ENCODE data around the gene CPED1. TPM values are rescaled to one million over a fixed set of nuclear protein-coding genes. Genes with fewer than 3 reads are reported as not detected.
"Not testable (repeated sequence)": the region's sequence is repeated elsewhere in the genome, so short reads cannot be mapped to it uniquely, and the experiment has no call there.

The CPED1 gene
- polyA plus RNA-seq, 1 donor = 43.4 TPM

DNA sequence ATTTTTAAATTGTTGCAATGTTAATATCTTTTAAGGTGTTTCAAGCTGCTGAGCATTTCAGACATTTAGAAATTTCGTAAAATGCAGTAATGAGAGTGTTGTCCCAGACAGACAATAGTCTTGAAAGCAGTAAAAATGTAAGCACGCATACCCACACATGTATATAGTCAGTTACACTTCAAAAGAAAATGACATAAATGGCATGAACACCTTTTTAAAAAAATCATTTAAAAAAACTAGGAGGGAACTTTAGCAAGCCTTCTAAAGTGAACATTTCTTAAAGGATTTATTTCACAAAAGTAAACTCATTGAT, 51.0 kb downstream of the CPED1 start:
- DNase-seq = no peak

DNA sequence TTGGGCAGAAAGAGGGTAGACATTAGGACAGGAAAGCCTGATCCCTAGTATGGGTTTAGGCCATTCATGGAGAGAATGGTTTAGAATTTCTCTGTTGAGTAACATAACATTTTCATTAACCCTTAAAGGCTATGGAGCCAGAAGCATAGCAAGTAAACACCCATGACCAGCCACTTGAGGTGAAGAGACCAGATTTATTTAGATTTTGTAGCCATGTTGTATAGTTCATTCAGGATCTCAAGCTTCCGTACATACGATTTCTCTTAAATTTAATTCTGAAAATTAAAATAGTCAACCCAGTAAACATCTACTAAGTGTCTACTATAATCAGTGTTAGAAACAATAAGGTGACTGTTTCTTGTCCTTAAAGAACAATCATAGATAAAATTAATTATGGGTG, 51.5 kb downstream of the CPED1 start:
- no peak for DNase-seq

DNA sequence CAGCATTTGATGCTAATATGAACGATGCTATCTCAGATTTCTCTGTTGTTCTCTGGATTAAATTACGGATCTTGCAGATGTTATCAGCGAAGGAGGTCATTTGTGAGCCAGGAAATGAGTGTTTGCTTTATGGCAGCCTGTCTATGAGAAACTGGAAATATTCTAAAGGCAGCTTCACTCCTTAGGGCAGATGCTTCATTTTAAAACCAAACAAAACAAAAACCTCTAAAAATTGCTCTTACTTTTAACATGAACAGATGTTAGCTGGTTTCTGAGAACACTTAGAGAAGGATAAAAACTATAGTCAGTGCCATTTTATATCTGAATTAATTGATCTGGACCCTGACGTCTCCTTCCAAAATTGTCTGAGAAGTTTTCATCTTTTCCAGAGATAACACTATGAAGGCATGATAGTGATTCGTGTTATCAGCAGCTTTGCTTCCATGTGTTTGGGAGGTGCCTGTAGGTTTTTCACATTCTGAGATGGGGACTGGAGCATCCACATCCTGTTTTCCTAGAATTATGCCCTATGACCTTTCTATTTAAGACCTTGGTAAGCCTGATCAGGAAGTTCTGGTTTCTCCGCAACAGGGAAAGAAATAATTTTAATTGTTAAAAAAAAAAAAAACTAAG, 53.1 kb downstream of the CPED1 start:
- no peak for DNase-seq

DNA sequence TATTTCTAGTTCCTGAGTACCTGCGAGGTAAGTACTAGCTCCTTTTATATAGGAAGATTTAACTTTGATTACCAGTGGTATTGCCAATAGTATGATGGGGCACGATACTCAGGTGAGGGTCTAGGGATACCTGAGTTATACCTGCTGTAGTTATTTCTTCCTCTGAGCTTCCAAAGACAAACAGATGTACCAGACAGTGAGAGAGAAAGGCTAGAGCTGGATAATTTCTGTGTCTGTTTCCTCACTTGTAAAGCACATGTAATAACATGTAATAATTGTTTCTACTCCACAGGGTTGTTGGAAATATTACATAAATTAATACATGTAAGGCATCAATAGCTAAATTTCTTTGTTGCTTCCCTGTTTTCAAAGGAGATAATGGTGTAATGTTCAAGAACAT, 53.7 kb downstream of the CPED1 start:
- DNase-seq = no peak

DNA sequence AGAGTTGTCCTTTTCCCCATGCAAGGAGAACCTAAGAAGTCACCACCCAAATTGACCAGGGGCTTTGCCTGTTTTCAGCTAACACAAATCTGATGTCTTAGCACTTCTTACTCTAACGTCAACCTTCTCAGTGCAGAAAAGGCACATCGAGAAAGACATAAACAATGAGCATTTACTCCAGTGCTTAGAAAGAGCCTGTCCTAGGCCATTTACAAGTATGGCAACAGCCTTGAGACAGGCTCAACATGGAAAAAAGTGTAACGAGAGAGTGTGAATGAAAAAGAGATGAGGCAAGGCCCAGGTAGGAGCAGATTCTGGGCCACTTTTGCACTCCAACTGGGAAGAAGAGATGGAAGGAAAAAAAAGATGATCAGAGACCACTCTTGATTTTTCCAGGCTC, 54.4 kb downstream of the CPED1 start:
- no peak for DNase-seq

DNA sequence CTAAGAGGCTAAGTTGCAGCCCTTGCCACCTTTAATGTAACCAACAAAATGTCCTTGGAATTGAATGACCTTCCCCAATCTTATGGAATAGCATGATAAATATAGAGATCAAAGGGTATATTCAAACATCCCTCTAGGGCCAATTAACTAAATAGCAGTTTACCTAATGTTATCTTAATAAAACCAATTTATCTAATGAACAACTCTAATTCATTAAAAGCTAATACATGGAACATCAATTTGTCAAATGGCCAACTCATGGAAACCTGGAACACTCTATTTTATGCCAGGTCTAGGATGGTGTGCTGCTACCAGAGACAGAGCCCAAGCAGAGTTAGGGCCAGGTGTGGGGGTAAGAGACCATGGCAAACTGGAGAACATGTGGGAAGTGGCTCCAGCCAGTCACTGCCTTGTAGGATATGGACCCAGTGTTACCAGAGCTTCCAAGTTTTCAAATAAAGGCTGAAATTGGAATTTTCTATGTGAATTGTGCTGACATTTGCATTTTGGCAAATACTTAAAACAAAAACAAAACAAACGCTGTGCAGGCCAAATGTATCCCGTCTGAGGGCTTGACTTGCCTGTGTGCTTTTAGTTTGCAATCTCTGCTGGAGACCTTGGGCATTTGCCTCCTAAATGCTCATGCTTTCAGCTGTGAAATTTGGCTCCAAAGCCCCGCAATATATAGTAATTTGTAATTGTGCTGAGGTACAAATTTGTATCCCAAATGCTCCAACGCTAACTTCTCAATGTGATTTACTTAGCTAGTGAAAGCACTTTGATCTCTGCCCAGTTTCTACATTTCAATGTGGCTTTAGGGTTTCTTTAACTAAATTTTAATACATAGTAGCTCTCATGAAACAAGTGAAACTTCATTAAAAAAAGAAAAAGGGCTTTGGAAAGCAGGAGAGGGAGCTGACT, 55.1 kb downstream of the CPED1 start:
- DNase-seq = no peak

DNA sequence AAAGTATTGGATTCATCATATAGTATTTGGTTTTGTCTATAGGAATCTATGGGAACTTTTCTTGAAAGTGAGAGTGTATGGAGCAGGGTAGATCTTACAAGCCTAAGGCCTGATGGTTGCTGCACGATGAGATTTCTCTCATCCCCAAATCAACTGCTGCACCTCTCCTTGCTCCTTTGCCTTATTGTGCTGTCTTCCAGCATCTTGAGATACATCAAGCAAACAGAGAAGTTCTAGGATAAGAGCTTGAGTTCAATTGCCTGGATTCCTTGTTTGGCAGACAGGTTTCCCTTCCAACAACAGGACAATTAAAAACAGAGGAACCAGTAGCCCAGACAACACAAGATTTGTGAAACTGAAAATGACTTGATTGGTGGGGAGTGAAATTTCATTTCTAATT, 56.6 kb downstream of the CPED1 start:
- DNase-seq = no peak

DNA sequence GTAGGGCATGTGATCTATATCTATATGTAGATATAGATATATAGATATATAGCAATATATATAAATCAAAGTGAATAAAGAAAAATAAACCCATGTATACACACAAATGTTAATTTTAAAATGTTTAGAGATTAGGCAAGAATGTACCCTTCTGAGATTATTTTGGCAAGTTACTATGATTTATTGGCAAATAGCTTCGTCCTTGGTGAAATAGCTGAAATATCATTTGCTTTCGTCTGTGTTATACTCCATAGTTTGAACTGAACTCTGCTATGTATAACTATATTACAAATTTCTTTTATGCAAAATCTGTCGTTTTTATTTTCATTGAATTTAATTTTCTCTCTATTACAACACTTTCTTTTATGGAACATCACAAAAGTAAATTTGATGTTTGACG, 57.5 kb downstream of the CPED1 start:
- no peak for DNase-seq

DNA sequence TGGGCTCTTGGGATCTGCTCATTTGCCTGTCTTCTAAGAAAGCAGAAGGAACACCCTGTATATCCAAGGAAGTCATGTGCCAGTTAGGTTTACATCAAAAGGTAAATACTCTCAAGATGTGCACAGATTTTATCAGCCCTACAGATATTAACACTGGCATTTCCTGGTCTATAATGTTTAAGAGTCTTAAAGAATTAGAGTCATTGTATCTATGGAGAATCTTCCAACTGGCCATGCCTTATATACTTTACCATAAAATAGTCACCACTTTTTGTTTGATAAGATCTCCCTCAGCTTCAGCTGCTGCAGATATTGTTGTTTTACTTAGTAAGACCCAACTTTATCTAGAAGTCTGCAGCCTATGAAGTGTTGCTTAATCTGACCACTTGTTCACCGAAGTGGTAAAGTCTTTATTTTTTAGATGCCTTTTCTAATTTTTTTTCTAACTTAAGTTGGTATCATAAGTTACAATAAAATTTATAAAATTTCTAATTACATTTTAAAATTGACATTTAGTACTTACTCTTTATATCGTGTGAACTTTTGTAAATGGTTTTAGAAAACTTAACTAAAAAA, 58.5 kb downstream of the CPED1 start:
- no peak for DNase-seq

DNA sequence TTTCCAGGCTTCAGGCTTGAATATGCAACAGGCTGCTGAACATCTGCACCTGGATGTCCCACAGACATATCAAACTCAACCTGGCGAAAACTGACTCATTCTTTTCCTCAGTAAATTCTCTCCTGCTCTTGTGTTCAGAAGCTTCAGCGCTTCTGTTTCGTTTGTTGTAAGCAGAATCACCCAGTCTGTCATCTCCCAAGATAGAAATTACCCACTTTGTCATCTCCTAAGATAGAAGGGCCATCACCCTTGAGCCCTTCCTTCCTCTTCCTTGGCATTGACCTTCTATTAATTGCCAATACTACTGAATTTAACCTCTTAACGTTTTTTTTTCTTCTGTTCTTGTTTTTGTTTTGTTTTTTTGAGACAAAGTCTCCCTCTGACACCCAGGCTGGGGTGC, 59.7 kb downstream of the CPED1 start:
- DNase-seq = no peak

DNA sequence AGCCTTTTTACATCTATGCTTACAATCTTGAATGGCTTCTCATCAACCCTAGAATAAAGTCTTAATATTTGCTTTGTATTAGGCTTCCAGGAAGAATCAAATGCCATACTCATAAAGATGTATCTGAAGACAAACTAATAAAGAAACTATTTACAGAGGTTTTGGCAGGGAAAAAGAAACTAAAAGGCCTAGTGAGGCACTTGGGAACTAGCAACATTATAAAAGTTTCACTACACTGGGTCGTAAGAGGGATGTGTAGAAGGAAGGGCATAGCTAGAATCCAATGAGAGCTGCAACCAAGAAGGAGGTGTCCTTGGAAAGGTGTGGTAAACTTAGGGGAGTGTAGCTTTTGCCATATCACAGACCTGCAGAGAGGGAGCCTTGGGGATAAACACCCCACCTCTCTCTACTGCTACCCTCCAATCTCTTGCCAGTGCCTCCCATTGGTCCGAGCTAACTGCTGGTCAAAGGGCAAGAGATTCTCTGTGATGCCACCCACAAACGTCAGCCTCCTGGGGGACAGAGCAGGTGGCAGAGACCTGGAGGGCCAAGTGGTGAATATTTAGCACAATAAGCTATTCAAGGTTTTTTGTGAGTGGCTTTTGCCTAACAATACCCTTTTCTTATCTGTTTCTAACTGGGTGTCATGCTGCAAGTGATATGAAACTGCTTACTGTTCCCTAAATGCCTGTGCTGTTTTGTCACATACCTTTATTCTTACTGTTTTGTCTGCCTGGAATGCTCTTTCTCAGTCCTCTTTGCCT, 60.7 kb downstream of the CPED1 start:
- no peak for DNase-seq

DNA sequence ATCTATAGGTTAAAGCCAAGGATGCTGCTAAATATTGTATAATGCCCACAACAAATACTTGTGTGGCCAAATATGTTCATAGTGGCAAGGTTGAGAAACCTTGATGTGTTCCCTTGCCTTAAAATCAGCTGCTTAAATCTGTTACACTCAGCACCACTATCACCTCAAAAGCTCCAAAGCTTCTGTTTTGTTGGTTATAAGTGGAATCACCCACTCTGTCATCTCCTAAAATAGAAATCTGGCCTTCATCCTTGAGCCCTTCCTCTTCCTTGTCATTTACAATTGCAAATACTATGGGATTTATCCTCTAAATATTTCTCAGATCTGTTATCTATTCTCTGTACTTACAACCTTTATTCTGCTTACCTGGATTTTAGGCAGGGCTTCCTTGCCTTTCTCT, 61.4 kb downstream of the CPED1 start:
- DNase-seq = no peak

DNA sequence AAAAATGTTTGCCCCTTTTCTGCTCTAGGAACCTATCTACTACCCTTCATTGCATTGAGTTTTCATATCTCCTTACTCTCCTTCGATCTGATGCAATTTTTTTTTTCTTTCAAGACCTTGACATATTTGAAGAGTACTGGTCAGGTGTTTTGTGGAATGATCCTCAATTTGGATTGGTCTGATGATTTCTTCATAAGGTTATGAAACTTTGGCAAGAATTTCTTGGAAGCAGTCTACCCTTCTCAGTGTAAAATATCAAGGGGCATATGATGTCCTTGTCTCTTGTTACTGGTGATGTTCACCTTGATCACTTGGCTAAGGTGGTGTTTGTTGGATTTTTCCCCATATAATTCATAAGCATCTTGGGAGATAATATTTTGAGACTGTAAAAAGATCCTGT, 64.7 kb downstream of the CPED1 start:
- DNase-seq = no peak

DNA sequence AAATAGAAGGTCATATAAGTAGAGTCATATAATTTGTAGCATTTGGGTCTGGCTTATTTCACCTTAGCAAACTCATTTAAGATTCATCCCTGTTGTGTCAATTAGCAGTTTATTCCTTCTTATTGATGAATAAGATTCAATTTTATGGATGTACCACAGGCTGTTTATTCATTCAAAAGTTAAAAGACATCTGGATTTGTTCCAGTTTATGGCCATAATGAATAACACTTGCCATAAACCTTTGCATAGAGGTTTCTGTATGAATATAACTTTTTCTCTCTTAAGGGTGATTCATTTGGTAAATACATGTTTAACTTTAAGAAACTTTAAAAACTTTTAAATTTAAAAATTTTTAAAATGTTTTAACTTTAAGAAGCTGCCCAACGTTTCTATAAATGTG, 66.4 kb downstream of the CPED1 start:
- no peak for DNase-seq

DNA sequence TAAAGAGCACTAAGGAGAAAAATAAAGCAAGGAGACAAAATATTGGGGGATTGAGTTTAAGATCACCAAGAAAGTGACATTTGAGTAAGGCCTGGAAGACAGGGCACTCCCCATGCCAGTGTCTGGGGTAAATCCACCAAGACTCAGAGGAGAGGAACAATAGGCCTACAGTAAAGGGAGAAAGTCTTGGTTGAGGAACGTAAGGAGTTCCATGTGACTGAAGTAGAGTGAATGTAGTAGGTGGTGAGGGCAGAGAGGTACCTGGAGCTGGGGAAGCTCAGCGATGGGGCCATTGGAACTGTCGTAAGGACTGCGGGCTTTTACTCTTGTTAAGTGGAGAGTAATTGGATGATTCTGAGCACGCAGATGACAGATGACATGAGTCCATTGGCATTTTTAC, 69.4 kb downstream of the CPED1 start:
- no peak for DNase-seq

DNA sequence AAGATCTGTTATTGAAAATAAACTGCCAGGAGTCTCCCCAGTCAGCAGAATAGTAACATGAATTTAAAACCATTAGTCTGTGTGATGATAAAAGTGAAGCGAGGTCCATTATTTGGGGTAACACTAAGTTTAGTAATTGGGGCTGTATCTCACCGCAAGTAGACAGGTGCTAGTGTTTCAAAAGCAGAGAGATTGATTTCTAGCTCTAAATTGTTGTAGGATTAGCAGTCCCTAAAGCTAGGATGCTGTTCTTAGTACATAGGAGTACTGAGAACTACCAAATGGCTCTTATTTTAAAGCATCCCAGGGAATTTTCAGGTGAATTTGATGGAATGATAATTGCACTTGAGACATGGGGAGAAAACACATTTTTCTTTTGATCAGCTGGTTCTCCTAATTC, 70.5 kb downstream of the CPED1 start:
- no peak for DNase-seq

DNA sequence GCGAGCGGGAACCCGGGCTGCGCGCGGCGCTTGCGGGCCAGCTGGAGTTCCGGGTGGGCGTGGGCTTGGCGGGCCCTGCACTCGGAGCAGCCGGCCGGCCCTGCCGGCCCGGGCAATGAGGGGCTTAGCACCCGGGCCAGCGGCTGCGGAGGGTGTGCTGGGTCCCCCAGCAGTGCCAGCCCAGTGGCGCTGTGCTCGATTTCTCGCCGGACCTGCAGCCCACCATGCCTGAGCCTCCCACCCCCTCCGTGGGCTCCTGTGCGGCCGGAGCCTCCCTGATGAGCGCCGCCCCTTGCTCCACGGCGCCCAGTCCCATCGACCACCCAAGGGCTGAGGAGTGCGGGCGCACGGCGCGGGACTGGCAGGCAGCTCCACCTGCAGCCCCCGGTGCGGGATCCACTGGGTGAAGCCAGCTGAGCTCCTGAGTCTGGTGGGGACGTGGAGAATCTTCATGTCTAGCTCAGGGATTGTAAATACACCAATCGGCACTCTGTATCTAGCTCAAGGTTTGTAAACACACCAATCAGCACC, 71.5 kb downstream of the CPED1 start:
- not testable (repeated sequence) for DNase-seq

DNA sequence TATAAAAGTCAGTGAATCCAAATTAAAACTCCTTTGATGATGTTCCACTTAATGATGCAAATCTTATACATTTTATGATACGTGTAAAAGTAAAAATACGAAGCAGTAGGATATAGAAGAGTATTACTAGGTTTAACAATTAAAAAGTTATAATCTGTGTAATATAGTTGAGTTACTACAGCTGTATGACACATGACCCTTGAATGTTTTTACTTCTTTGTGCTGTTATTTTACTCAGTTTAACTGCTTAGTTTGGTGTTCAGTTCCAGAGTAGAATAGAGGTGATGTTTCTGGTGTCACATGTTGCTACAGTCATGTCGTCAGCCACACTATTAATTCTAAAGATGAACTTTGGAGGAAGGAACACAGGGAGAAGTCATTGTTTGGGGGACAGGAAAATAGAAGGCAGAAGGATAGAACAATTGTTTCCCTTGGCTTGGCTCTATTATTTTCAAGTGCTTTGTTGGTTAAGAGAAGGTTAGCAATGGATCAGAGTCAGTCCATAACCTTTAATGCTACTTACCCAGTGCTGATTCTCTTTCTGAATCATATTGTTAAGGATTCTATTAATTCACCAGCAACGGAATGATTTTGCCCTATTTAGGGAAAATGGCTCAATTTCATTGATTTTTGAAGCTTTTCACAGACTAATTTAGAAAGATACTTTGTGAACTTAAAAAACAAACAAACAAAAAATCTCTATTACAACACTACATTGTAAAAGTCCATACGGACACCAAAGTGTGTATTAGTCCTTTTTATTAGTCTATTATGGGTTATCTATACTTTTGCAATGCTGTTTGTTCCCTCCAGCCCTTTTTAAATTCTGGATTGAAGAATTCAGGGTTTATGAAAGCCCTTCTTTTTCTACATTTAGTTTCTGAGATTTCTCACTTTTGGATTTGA, 73.4 kb downstream of the CPED1 start:
- peak; percentile 52 for DNase-seq

DNA sequence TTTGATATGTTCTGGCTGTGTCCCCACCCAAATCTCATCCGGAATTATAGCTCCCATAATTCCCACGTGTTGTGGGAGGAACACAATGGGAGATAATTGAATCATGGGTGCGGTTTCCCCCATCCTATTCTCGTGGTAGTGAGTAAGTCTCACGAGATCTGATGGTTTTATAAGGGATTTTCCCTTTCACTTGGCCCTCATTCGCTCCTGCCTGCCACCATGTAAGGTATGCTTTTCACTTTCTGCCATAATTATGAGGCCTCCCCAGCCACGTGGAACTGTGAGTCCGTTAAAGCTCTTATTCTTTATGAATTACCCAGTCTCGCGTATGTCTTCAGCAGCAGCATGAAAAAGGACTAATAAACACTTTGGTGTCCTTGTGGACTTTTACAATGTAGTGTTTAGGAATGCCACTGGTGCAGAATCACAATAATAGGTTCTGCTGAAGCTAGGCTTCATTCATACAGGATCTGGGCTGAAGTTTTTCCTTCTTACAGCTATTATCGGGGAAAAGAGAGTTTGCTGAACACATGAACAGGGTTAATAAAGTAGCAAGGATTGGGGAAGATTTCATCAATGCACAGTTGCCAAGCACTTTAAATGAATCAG, 74.3 kb downstream of the CPED1 start:
- no peak for DNase-seq

DNA sequence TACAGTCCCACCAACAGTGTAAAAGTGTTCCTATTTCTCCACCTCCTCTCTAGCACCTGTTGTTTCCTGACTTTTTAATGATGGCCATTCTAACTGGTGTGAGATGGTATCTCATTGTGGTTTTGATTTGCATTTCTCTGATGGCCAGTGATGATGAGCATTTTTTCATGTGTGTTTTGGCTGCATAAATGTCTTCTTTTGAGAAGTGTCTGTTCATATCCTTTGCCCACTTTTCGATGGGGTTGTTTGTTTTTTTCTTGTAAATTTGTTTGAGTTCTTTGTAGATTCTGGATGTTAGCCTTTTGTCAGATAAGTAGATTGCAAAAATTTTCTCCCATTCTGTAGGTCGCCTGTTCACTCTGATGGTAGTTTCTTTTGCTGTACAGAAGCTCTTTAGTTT, 79.2 kb downstream of the CPED1 start:
- not testable (repeated sequence) for DNase-seq
